Hair follicular keratinocyte (primary cell): ENCODE measurements around the gene MTRF1L. TPM values are rescaled to one million over a fixed set of nuclear protein-coding genes. Genes with fewer than 3 reads are reported as not detected.

Experiments
- total RNA-seq: library from RNA; depleted of rRNA; stranded (reverse); fragments of >200 nt; gene quantifications from 2 replicates; pipeline ENCODE4 v1.2.3, GENCODE V29; 2015

The MTRF1L gene
- 8.5 and 21.0 TPM in 2 replicates for total RNA-seq

GRCh38 chr6:153002613-153003365 lies at the start of gene MTRF1L:
TSS of gene MTRF1L (minus strand) at chr6:153002709. CDS start at chr6:153002685, 24 bp downstream.

GRCh38 chr6:152982904-152983636 lies 19.4 kb downstream of the MTRF1L start, which contains the start of gene FBXO5:
TSS of gene FBXO5 (minus strand) at chr6:152983041. CDS start at chr6:152982959, 82 bp downstream.

Other genes with a start within 250 kb of the MTRF1L start
- 6.9 and 14.4 TPM in 2 replicates for gene FBXO5, start 19.7 kb downstream of the MTRF1L start, total RNA-seq
- gene RGS17, start 128.6 kb upstream of the MTRF1L start, total RNA-seq: 0.34 and 0.47 TPM in 2 replicates